HG03025 (cell line): ENCODE measurements around the gene ADAM12.

Experiments
- ATAC-seq: cut with Tn5 transposase; IDR thresholded peaks from one replicate; pipeline ENCODE4 v1.9.1; 2021; ENCODE audit warnings: mild to moderate bottlenecking, moderate library complexity; ENCODE audit not compliant: unreplicated experiment, low FRiP score

The ADAM12 gene

GRCh38 chr10:125964558-125964957, 423.7 kb downstream of the ADAM12 start:
- no peak for ATAC-seq
